T1000 (cell line): ENCODE results near the gene ABCG1.
"Not testable (repeated sequence)": the region's sequence is repeated elsewhere in the genome, so short reads cannot be mapped to it uniquely, and the experiment has no call there.

Experiments used
- DNase-seq: peaks from one replicate; lab custom pipeline; 2025; ENCODE audit warnings: mixed read lengths; lab: John Stamatoyannopoulos, UW

Gene ABCG1

GRCh38 chr21:42218836-42219605 lies at the start of gene ABCG1:
ABCG1 (plus strand) TSS chr21:42219140; CDS start chr21:42219263, 123 bp downstream.
- DNase-seq, result no peak

GRCh38 chr21:42169758-42170157 lies 49.2 kb upstream of the ABCG1 start:
- no peak for DNase-seq

GRCh38 chr21:42171091-42172053 lies 47.6 kb upstream of the ABCG1 start:
- no peak for DNase-seq

GRCh38 chr21:42172596-42173483 lies 46.1 kb upstream of the ABCG1 start:
- no peak for DNase-seq

- DNase-seq, result no peak
Measured at GRCh38 chr21:42174173-42174572, 44.8 kb upstream of the ABCG1 start.

- no peak for DNase-seq
Measured at GRCh38 chr21:42175110-42175710, 43.7 kb upstream of the ABCG1 start.

- no peak for DNase-seq
Measured at GRCh38 chr21:42176859-42177258, 42.1 kb upstream of the ABCG1 start.

- no peak for DNase-seq
Measured at GRCh38 chr21:42179316-42179715, 39.6 kb upstream of the ABCG1 start.

- not testable (repeated sequence) for DNase-seq
Measured at GRCh38 chr21:42180001-42180400, 38.9 kb upstream of the ABCG1 start.

GRCh38 chr21:42182713-42183371 lies 36.1 kb upstream of the ABCG1 start:
- DNase-seq, result no peak

- DNase-seq, result no peak
Measured at GRCh38 chr21:42183374-42184266, 35.3 kb upstream of the ABCG1 start.

GRCh38 chr21:42186591-42186990 lies 32.3 kb upstream of the ABCG1 start:
- DNase-seq, result no peak

GRCh38 chr21:42187976-42188653 lies 30.8 kb upstream of the ABCG1 start:
- DNase-seq, result no peak

- DNase-seq, result no peak
Measured at GRCh38 chr21:42188663-42189062, 30.3 kb upstream of the ABCG1 start.

- DNase-seq, result no peak
Measured at GRCh38 chr21:42189431-42189830, 29.5 kb upstream of the ABCG1 start.

- DNase-seq, result no peak
Measured at GRCh38 chr21:42189860-42190485, 29.0 kb upstream of the ABCG1 start.

- no peak for DNase-seq
Measured at GRCh38 chr21:42190486-42190863, 28.5 kb upstream of the ABCG1 start.

GRCh38 chr21:42191064-42191463 lies 27.9 kb upstream of the ABCG1 start:
- no peak for DNase-seq
